IMR-90 (cell line): Measurements from ENCODE around the gene KCNMB1. TPM values are rescaled to one million over a fixed set of nuclear protein-coding genes. Genes with fewer than 3 reads are reported as not detected.

Experiments used
- ATAC-seq: fragments of 200-7000 bp; cut with Tn5 transposase; 2 replicates; pipeline ENCODE4 v1.9.1; 2020; ENCODE audit warnings: low read depth, mild to moderate bottlenecking, moderate library complexity
- BruUV-seq: library from RNA; stranded (reverse); fragments of 400-500 nt; replicated peaks from 2 replicates; lab custom pipeline; 2021; lab: Mats Ljungman, UMichigan
- CTCF ChIA-PET: fragments of 300-600 bp; formaldehyde crosslinking; extraction: SDS; loops from one replicate; lab custom pipeline; 2021; ENCODE audit warnings: antibody characterized with exemption; lab: Yijun Ruan, JAX
- POLR2A ChIA-PET: fragments of 300-600 bp; sonication (Branson Sonifier 250); formaldehyde crosslinking; loops from one replicate; lab custom pipeline; 2022; ENCODE audit warnings: antibody characterized with exemption; ENCODE audit not compliant: unreplicated experiment; lab: Charles Lee
- DNase-seq: peaks from one replicate; pipeline ENCODE4 v3.0.0; 2013
- H2AFZ ChIP-seq: replicated peaks from 2 replicates; pipeline ENCODE3; 2013; ENCODE audit warnings: low read length, mild to moderate bottlenecking; ENCODE audit not compliant: poor library complexity
- H2AK5ac ChIP-seq: 2 replicates; pipeline ENCODE4 v1.6.1; 2013; ENCODE audit warnings: low read depth, low read length, inconsistent platforms
- H2AK9ac ChIP-seq: replicated peaks from 2 replicates; pipeline ENCODE3; 2013; ENCODE audit warnings: mild to moderate bottlenecking, low read depth, low read length, moderate library complexity; ENCODE audit not compliant: poor library complexity
- H2BK120ac ChIP-seq: 2 replicates; pipeline ENCODE4 v1.6.1; 2013; ENCODE audit warnings: low read depth, low read length, inconsistent platforms
- H2BK15ac ChIP-seq: 3 replicates; pipeline ENCODE4 v1.6.1; 2013; ENCODE audit warnings: low read depth, low read length, inconsistent platforms
- H2BK20ac ChIP-seq: 2 replicates; pipeline ENCODE4 v1.6.1; 2013; ENCODE audit warnings: low read depth, mild to moderate bottlenecking, inconsistent platforms, low read length, moderate library complexity
- H2BK5ac ChIP-seq: 2 replicates; pipeline ENCODE4 v1.6.1; 2013; ENCODE audit warnings: mild to moderate bottlenecking, low read depth, low read length, inconsistent platforms; ENCODE audit not compliant: poor library complexity, severe bottlenecking
- H3K14ac ChIP-seq: replicated peaks from 2 replicates; pipeline ENCODE4 v1.6.1; 2013; ENCODE audit warnings: low read depth, low read length, inconsistent platforms
- H3K18ac ChIP-seq: 2 replicates; pipeline ENCODE4 v1.6.1; 2013; ENCODE audit warnings: low read depth, low read length, control low read depth
- H3K23ac ChIP-seq: 2 replicates; pipeline ENCODE4 v1.6.1; 2013; ENCODE audit warnings: low read depth, low read length, inconsistent platforms
- H3K27ac ChIP-seq: 2 replicates; pipeline ENCODE4 v1.5.1; 2013; ENCODE audit warnings: mild to moderate bottlenecking, control low read depth, low read length; ENCODE audit not compliant: insufficient read depth
- H3K27me3 ChIP-seq: 2 replicates; pipeline ENCODE4 v1.6.1; 2013; ENCODE audit warnings: low read length; ENCODE audit not compliant: control insufficient read depth, insufficient read depth
- H3K36me3 ChIP-seq: 2 replicates; pipeline ENCODE4 v1.6.1; 2013; ENCODE audit warnings: low read length, mixed read lengths; ENCODE audit not compliant: control insufficient read depth, insufficient read depth
- H3K4ac ChIP-seq: 2 replicates; pipeline ENCODE4 v1.6.1; 2013; ENCODE audit warnings: low read depth, low read length, inconsistent platforms
- H3K4me1 ChIP-seq: 2 replicates; pipeline ENCODE4 v1.6.1; 2013; ENCODE audit warnings: low read length, mixed read lengths; ENCODE audit not compliant: control insufficient read depth, insufficient read depth
- H3K4me2 ChIP-seq: 2 replicates; pipeline ENCODE4 v1.6.1; 2013; ENCODE audit warnings: low read depth, mild to moderate bottlenecking, control low read depth, low read length, moderate library complexity
- H3K4me3 ChIP-seq: 2 replicates; pipeline ENCODE4 v1.5.1; 2013; ENCODE audit warnings: low read depth, mild to moderate bottlenecking, control low read depth, low read length, moderate library complexity; ENCODE audit not compliant: insufficient read depth
- H3K56ac ChIP-seq: 2 replicates; pipeline ENCODE4 v1.6.1; 2013; ENCODE audit warnings: low read length, inconsistent platforms; ENCODE audit not compliant: insufficient read depth; ENCODE audit errors: extremely low read depth
- H3K79me1 ChIP-seq, 2 experiments: 2 replicates each; pipeline ENCODE4 v1.6.1; 2013; ENCODE audit warnings: low read length in 2 of 2, inconsistent platforms in 1 of 2, low read depth in 1 of 2
- H3K9ac ChIP-seq: 2 replicates; pipeline ENCODE4 v1.6.1; 2013; ENCODE audit warnings: low read depth, low read length, control low read depth
- H3K9me1 ChIP-seq: 2 replicates; pipeline ENCODE4 v1.6.1; 2013; ENCODE audit warnings: low read length, inconsistent platforms; ENCODE audit not compliant: insufficient read depth
- H3K9me3 ChIP-seq: 2 replicates; pipeline ENCODE4 v1.6.1; 2013; ENCODE audit warnings: low read length; ENCODE audit not compliant: control insufficient read depth, insufficient read depth
- H4K20me1 ChIP-seq: 2 replicates; pipeline ENCODE4 v1.6.1; 2013; ENCODE audit warnings: low read length, inconsistent platforms; ENCODE audit not compliant: insufficient read depth
- H4K5ac ChIP-seq: 2 replicates; pipeline ENCODE4 v1.6.1; 2013; ENCODE audit warnings: mild to moderate bottlenecking, low read depth, low read length, control low read depth
- H4K8ac ChIP-seq, 2 experiments: 2 replicates each; pipeline ENCODE4 v1.6.1; 2013; ENCODE audit warnings: low read depth in 2 of 2, low read length in 2 of 2, control low read depth in 1 of 2, inconsistent platforms in 1 of 2
- H4K91ac ChIP-seq: 2 replicates; pipeline ENCODE4 v1.6.1; 2013; ENCODE audit warnings: low read depth, low read length, inconsistent platforms; ENCODE audit not compliant: insufficient read depth
- BHLHE40 ChIP-seq: fragments of 150-350 bp; IDR thresholded peaks from 2 replicates; pipeline ENCODE4 v1.6.1; 2016; ENCODE audit warnings: mild to moderate bottlenecking, low read depth, low read length
- CEBPB ChIP-seq: IDR thresholded peaks from 2 replicates; pipeline ENCODE4 v1.6.1; 2012; ENCODE audit warnings: low read depth, low read length, improper control_type of control experiment
- CHD1 ChIP-seq: IDR thresholded peaks from 2 replicates; pipeline ENCODE4 v1.6.1; 2012; ENCODE audit warnings: low read depth, low read length, improper control_type of control experiment
- FOS ChIP-seq: fragments of 150-350 bp; IDR thresholded peaks from 2 replicates; pipeline ENCODE4 v1.6.1; 2016; ENCODE audit warnings: low read depth, low read length
- MAFK ChIP-seq: IDR thresholded peaks from 2 replicates; pipeline ENCODE4 v1.6.1; 2012; ENCODE audit warnings: low read depth, low read length, improper control_type of control experiment
- MAZ ChIP-seq: IDR thresholded peaks from 2 replicates; pipeline ENCODE4 v1.6.1; 2012; ENCODE audit warnings: low read depth, mild to moderate bottlenecking, low read length, improper control_type of control experiment, moderate library complexity, borderline replicate concordance
- MXI1 ChIP-seq: IDR thresholded peaks from 2 replicates; pipeline ENCODE4 v1.6.1; 2012; ENCODE audit warnings: low read depth, mild to moderate bottlenecking, low read length, moderate library complexity, borderline replicate concordance
- NFE2L2 ChIP-seq: fragments of 150-350 bp; IDR thresholded peaks from 2 replicates; pipeline ENCODE4 v1.6.1; 2016; ENCODE audit warnings: low read depth, mild to moderate bottlenecking, low read length
- POLR2A ChIP-seq: IDR thresholded peaks from 2 replicates; pipeline ENCODE4 v1.6.1; 2012; ENCODE audit warnings: mild to moderate bottlenecking, low read depth, low read length
- RAD21 ChIP-seq: IDR thresholded peaks from 2 replicates; pipeline ENCODE4 v1.6.1; 2012; ENCODE audit warnings: low read length, improper control_type of control experiment
- RCOR1 ChIP-seq: IDR thresholded peaks from 2 replicates; pipeline ENCODE4 v1.6.1; 2012; ENCODE audit warnings: mild to moderate bottlenecking, low read length, improper control_type of control experiment; ENCODE audit not compliant: insufficient replicate concordance
- RFX5 ChIP-seq: IDR thresholded peaks from 2 replicates; pipeline ENCODE4 v1.8.0; 2012; ENCODE audit warnings: low read depth, mild to moderate bottlenecking, low read length, moderate library complexity
- SMC3 ChIP-seq: fragments of 150-350 bp; IDR thresholded peaks from 2 replicates; pipeline ENCODE4 v1.6.1; 2016; ENCODE audit warnings: low read depth, mild to moderate bottlenecking, antibody characterized with exemption, low read length, moderate library complexity
- WGBS, 2 experiments: methylation state at CpG; one replicate each; pipeline versions ENCODE4 v1.1.5 to v1.1.7; 2013; ENCODE audit warnings: missing lambda C conversion rate in 2 of 2; ENCODE audit not compliant: insufficient read length in 1 of 2; ENCODE audit errors: extremely low coverage in 2 of 2; 5-methylcytosine and 5-hydroxymethylcytosine counted together
- dilution Hi-C: fragments of 300-500 bp; cut with HindIII; formaldehyde crosslinking; loops from one replicate; pipeline ENCODE4 v1.14.3; 2018; ENCODE audit warnings: low sequenced_read_pairs; ENCODE audit not compliant: unreplicated experiment
- in situ Hi-C: fragments of 300-500 bp; cut with MboI; formaldehyde crosslinking; loops from 3 replicates; pipeline ENCODE4 v1.14.3; 2019; ENCODE audit warnings: low sequenced_read_pairs, inconsistent platforms, mixed read lengths
- intact Hi-C: fragments of 100-400 bp; cut with micrococcal nuclease; formaldehyde crosslinking; loops from 2 replicates; pipeline ENCODE4 v1.10.0; 2022
- polyA plus RNA-seq, 3 experiments: library from polyadenylated mRNA; depleted of rRNA; stranded (reverse); fragments of >200 nt; gene quantifications; 2 replicates each; pipeline ENCODE4 v1.2.3, GENCODE V29; 2012; ENCODE audit warnings: low replicate concordance in 1 of 3
- total RNA-seq: library from RNA; depleted of rRNA; stranded (reverse); fragments of >200 nt; gene quantifications from 2 replicates; pipeline ENCODE4 v1.2.3, GENCODE V29; 2012
- TF ChIP-seq, protein P1 (sequence below): fragments of 150-350 bp; IDR thresholded peaks from 2 replicates; pipeline ENCODE4 v1.6.1; 2017; ENCODE audit warnings: mild to moderate bottlenecking, antibody characterized with exemption, low read length, low read depth
- TF ChIP-seq, protein P2 (sequence below): fragments of 150-350 bp; IDR thresholded peaks from 2 replicates; pipeline ENCODE4 v1.6.1; 2016; ENCODE audit warnings: low read depth, mild to moderate bottlenecking, low read length, moderate library complexity, borderline replicate concordance
- TF ChIP-seq, protein P3 (sequence below): conservative IDR thresholded peaks from 2 replicates; pipeline ENCODE4 v1.5.1; 2012; ENCODE audit warnings: mild to moderate bottlenecking, low read depth, low read length, improper control_type of control experiment

The KCNMB1 gene
- total and polyA plus RNA-seq, 2 of the 4 experiments (the other 2 are of a cell fraction), result not detected

DNA sequence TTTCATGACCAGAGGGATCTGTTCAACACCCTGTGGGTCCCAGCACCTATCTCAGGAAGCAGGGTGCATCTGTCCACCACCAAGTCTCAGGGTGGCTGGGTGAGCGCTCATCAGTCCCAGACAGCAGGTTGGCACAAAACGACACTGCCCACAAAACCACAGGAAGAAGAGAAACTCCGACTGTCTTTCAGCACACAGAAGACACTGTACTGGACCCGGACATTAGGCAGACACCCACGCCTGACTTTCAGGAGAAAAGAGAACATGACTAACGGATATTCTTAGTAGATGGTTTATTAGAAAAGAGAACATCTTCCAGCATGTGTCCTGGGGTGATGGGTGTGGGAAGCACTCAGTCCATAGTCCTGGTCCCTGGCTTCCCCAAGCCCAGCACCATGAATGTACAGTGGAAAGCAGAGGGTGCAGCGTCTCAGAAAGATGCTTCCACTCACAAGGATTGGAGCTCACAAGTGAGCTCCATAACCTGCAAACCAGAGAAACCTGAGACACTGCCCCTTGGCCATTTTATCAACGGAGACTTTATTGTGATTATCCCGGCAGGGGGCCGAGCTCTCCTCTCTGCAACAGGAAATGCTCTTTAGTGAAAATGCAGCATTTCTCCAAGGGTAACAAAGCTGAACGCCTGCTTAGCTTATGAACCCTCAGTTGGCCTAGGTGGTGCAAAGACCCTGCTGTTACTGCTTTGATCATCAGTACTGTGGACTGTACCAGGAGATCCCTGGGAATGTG is 55.8 kb downstream of the KCNMB1 start:
- CTCF ChIA-PET, result no interaction called here
- no peak for DNase-seq
- WGBS, 2 experiments, result 20% methylated on average over 3 of the region's 11 CpGs; no CpG with 5 or more reads in 1 of the 2 experiments
- no peak overlapping the region for H3K23ac ChIP-seq
- H2BK5ac ChIP-seq, result no peak overlapping the region
- no peak overlapping the region for H2BK15ac ChIP-seq
- no peaks in the 10 kb centered on the region for H3K36me3 ChIP-seq
- no peak overlapping the region for H2BK20ac ChIP-seq
- H3K27ac ChIP-seq, result no peak overlapping the region
- no peak overlapping the region for H3K4ac ChIP-seq
- no peak overlapping the region for H3K4me2 ChIP-seq
- intact Hi-C loops, result no loop called here
- H3K79me1 ChIP-seq, result no peaks in the 10 kb centered on the region
- ATAC-seq, result no peak
- in situ Hi-C loops, result no loop called here
- no peak overlapping the region for H2BK120ac ChIP-seq
- H3K56ac ChIP-seq, result no peak overlapping the region
- H4K91ac ChIP-seq, result no peak overlapping the region
- POLR2A ChIA-PET, result no interaction called here
- BruUV-seq, result no TSS peak
- H3K27me3 ChIP-seq, result no peaks in the 10 kb centered on the region
- H4K20me1 ChIP-seq, result no peaks in the 10 kb centered on the region
- H4K5ac ChIP-seq, result no peak overlapping the region
- H3K9me1 ChIP-seq, result no peaks in the 10 kb centered on the region
- TF ChIP-seq CEBPB, result no peak
- no peak for TF ChIP-seq MAFK
- TF ChIP-seq POLR2A, result no peak
- TF ChIP-seq, protein P1, sequence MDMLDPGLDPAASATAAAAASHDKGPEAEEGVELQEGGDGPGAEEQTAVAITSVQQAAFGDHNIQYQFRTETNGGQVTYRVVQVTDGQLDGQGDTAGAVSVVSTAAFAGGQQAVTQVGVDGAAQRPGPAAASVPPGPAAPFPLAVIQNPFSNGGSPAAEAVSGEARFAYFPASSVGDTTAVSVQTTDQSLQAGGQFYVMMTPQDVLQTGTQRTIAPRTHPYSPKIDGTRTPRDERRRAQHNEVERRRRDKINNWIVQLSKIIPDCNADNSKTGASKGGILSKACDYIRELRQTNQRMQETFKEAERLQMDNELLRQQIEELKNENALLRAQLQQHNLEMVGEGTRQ, result no peak
- TF ChIP-seq RCOR1, result no peak
- TF ChIP-seq, protein P2, sequence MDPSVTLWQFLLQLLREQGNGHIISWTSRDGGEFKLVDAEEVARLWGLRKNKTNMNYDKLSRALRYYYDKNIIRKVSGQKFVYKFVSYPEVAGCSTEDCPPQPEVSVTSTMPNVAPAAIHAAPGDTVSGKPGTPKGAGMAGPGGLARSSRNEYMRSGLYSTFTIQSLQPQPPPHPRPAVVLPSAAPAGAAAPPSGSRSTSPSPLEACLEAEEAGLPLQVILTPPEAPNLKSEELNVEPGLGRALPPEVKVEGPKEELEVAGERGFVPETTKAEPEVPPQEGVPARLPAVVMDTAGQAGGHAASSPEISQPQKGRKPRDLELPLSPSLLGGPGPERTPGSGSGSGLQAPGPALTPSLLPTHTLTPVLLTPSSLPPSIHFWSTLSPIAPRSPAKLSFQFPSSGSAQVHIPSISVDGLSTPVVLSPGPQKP, result no peak
- TF ChIP-seq, protein P3, sequence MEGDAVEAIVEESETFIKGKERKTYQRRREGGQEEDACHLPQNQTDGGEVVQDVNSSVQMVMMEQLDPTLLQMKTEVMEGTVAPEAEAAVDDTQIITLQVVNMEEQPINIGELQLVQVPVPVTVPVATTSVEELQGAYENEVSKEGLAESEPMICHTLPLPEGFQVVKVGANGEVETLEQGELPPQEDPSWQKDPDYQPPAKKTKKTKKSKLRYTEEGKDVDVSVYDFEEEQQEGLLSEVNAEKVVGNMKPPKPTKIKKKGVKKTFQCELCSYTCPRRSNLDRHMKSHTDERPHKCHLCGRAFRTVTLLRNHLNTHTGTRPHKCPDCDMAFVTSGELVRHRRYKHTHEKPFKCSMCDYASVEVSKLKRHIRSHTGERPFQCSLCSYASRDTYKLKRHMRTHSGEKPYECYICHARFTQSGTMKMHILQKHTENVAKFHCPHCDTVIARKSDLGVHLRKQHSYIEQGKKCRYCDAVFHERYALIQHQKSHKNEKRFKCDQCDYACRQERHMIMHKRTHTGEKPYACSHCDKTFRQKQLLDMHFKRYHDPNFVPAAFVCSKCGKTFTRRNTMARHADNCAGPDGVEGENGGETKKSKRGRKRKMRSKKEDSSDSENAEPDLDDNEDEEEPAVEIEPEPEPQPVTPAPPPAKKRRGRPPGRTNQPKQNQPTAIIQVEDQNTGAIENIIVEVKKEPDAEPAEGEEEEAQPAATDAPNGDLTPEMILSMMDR, result no peak
- TF ChIP-seq BHLHE40, result no peak
- no peak for TF ChIP-seq CHD1
- TF ChIP-seq FOS, result no peak
- TF ChIP-seq RFX5, result no peak
- TF ChIP-seq MXI1, result no peak
- TF ChIP-seq RAD21, result no peak
- TF ChIP-seq MAZ, result no peak
- TF ChIP-seq SMC3, result no peak
- TF ChIP-seq NFE2L2, result no peak
- dilution Hi-C loops, result no loop called here
- H3K9me3 ChIP-seq, result no peaks in the 10 kb centered on the region
- H2AFZ ChIP-seq, result no peak overlapping the region
- no peaks in the 10 kb centered on the region for H3K4me1 ChIP-seq
- H4K8ac ChIP-seq, result no peak overlapping the region
- no peak overlapping the region for H2AK5ac ChIP-seq
- H3K18ac ChIP-seq, result no peak overlapping the region
- no peak overlapping the region for H2AK9ac ChIP-seq
- no peak overlapping the region for H3K9ac ChIP-seq
- H3K14ac ChIP-seq, result no peak overlapping the region
- no peak overlapping the region for H3K4me3 ChIP-seq
